Fibroblast of peridontal ligament (primary cell): Measurements from ENCODE around the gene D2HGDH.
"Not testable (repeated sequence)": the region's sequence is repeated elsewhere in the genome, so short reads cannot be mapped to it uniquely, and the experiment has no call there.

Experiments
- DNase-seq: peaks from one replicate; pipeline ENCODE4 v3.0.0-alpha.2; 2010; ENCODE audit errors: extremely low read depth

D2HGDH gene

DNA sequence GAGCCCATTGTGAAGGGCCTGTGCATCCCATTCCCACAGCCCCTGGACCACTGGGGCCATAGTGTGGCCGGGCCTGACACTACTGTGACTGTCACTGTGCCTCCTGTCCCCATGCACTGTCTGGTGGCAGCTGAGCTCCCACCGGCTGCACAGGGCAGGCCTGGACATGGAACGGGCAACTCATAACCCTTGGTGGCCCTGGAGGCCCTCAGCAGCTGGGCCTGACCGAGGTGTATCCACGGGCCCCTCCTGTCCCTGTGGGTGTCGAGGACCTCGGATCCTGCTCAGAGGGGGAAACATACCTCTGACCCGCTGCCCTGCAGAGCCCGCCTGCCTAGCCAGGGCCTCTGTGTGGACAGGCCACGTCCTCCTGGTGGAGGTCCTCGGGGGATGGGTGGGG lies 34.4 kb downstream of the D2HGDH start:
- DNase-seq = no peak

DNA sequence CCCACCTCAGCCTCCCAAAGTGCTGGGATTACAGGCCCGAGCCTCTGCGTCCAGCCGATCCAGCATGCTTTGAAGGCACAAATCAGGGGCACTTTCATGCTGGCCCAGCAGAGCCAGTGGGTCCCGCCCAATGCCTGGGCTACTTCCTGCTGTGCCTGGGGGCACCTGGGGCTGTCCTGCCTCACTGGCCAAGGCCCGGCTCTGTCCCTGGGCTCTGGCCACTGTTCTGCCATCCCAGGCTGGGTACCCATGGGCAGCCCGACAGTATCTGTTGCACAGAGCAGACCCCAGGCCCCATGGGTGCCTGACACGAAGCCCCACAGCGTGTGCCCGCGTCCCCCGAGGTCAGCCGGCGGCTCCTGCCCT lies 35.4 kb downstream of the D2HGDH start:
- no peak for DNase-seq

DNA sequence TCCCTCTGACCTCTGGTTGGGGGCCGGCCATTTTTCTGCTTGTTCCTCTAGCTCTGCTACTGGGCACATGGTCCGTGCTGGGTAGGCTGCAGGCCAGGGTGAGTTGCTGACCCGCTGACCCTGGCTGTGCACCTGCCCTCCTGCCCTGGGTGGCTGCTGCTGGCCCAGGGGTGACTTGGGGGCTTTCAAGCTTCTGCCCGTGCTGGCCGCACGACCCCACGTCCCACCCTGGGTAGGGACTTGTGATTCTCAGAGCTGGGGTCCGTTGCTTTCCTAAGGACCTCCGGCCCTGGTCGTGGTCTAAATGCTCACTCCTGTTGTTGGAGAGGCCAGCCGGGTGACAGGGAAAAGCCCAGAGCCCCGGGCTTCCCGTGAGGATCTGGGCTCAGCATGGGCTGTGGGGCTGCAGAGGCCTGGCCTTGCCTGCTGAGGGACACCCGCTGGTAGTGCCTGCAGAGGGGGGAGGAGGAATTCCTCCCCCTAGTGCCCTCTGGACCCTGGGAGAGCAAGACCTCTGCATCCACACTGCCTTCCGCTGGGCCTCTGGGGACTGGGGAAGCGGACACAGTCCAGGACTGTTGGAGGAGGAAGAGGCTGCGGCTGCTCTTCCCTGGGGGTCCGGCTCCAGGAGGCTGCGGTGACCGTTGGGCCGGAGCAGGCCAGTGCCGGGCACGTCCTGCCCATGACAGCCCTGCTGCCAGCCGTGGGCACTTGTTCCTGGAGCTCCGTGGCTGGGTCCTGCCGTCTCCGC lies 35.9 kb downstream of the D2HGDH start:
- no peak for DNase-seq

DNA sequence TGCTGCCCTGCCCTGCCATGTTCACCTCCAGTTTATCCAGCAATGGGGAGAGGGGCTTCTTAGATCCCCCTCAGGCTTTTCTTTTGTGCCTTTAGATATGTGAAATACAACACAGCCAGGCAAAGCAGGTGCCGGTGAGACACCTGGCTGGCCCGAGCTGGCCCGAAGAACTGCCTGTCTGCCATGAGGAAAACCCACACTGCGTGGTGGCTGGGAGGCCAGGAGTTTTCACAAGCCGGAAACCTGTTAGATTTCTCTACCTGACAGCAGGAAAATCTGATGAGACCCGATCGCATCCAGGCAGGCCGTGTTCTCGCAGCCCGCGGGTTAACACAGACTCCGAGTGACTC lies 36.5 kb downstream of the D2HGDH start:
- no peak for DNase-seq

DNA sequence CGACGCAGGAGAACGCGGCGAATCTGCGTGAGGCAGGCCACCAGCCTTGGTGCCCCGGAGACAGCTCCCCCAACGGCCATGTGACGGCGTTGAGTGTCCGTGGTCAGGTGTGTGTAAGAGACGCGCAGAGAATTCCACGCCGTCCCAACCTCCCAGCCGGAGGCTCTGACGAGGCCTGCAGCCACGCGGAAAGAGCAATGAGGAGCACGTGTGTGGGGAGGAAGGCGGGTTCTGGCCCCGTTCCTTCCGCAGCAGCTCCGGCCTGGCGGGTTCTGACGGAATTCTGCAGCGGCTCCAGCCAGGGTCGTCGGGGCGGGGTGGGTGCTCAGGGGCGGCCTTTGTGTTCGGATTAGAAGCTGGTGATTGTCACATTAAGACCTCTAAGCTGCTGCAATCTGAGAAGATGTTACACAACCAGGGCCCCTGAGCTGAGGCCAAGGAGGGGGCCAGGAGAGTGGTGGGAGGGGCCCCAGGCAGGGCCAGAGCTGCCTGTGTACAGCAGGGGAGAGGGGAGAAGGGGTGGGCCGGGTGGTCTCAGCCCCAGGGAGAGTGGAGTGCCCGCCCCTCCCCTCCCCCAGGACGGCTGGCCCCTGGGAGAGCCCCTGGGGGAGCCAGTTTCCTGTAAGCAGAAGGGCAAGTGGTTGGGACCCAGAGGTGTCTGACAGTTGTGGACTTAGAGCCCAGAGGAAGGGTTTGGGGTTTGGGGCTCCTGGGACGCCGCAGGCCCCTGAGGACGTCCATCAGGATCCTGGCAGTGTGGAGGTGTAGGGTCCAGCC lies 37.0 kb downstream of the D2HGDH start:
- peak; percentile 29 for DNase-seq

DNA sequence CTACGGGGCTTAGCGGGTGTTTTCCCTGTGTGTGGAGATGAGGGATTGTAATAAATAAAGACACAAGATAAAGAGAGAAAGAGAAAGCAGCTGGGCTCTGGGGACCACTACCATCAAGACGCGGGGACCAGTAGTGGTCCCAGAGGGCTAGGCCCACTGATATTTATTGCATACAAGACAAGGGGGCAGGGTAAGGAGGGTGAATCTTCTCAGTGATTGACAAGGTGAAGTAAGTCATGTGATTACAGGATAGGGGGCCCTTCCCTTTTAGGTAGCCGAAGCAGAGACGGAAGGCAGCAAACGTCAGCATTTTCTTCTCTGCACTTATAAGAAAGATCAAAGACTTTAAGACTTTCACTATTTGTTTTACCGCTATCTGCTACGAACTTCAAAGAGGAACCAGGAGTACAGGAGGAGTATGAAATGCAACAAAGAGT lies 37.7 kb downstream of the D2HGDH start:
- DNase-seq = no peak

DNA sequence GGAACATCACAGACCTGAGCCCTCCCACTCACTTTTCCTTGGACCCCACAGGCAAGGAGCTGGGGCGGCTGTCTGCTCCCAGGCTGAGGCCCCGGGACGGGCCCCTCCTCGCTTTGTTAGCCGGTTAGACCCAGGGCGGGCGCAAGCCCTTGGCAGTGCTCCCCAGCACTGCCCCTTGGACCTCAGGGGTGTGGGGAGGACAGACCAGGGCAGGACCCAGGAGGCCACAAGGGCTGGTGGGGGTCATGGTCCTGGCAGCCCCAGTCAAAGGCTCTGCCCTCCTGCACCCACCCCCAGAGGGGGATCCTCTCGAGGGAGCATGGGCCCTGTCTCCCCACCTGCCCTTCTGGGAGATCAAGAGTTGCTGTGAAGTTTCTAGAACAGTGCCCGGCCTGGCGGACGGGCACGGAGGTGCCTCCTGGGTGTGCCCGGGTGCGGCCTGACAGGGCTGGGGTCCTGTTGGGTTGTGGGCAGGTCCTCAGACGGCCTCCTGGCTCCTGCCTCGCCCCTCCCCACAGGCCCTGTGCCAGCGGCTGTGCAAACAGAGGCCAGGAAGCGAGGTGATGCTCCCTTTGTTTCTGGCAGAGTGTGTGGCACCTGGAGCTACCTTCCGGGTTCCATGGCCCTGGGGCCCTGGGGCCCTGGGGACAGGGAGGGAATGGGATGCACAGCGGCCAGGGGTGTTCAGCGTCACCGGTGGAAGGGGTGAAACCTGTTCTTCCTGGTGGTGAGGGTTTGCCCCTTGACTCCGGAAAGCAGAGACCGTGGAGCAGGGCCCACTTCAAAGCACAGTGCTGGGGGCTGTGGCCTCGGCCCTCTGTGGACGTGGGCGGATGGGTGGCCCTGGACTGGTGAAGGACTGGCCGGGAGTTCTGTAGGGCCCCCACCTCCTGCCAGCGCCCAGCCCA lies 39.3 kb downstream of the D2HGDH start:
- no peak for DNase-seq

DNA sequence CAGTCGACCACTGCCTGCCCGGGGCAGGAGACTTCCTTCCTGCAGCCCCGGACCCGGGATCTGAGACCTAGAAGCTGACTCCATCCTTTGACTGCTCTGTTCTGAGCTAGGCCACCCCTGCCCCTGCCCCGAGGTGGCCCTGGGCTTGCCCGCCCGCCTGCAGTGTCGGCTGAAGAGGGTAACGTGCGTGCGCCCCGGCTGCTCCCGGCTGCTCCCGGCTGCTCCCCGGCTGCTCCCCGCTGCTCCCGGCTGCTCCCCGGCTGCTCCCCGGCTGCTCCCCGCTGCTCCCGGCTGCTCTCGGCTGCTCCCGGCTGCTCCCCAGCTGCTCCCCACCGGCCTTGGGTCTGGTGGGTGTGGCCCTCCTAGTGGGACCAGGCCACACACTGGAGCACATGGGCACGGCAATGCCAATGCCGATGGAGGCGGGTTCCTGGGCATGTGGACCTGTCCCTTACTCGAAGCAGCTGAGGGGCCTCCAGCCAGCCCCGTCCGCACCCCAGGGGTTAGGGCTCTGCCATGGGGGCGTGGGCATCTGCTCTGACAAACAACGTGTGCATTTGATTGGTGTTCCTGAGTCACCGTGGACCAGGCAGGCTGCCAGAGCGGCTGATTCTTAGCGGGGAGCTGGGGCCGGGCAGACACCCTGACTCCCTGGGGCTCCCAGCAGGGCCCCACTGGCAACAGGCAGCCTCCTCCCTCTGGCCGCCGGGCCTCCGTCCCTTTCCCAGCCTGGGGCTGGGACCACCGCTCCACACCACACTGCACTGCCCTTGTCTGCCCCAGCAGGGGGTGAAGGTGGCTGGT lies 40.2 kb downstream of the D2HGDH start:
- peak; percentile 49 for DNase-seq

DNA sequence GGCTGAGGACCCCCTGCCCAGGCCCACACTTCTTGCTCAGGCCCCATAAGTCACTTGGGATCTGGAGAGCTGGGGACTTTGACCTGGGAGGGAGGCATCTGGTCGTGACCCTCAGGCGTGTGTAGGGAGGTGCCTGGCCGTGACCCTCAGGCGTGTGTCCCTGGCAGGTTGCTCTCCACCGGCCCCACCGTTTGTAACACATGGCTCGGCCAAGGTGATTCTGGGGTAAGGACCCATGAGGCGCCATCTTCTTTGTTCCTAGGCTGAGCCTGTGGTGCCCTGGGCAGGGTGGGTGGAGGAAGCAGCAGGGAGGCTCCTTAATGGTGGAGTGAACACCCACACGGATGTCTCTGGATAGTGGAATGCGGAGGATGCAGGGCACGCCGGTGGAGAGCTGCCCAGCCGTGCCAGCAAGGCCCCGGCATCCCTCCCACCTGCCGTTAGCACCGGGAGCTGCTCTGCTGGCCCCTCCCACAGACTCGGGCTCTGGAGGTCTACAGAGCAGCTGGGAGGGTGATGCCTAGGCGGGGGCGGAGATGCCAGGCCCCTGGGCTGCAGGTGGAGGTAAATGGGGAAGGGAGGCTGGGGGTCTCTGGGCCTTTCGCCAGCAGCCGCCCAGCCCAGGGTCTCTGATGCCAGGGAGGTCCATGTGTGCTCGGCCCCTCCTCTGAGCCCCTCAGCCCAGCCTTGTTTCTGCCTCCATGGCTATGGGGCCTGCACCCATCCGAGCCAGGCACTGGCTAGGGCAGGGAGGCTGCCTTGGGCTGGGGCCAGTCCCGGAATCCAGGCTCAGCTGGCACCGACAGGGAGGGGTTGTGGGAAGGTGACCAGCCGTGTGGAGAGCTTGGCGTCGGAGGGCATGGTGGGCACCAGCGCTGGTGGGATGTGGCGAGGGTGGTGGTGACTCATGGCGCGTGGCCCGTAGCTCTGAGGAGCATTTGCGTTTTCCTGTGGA lies 41.1 kb downstream of the D2HGDH start:
- no peak for DNase-seq

DNA sequence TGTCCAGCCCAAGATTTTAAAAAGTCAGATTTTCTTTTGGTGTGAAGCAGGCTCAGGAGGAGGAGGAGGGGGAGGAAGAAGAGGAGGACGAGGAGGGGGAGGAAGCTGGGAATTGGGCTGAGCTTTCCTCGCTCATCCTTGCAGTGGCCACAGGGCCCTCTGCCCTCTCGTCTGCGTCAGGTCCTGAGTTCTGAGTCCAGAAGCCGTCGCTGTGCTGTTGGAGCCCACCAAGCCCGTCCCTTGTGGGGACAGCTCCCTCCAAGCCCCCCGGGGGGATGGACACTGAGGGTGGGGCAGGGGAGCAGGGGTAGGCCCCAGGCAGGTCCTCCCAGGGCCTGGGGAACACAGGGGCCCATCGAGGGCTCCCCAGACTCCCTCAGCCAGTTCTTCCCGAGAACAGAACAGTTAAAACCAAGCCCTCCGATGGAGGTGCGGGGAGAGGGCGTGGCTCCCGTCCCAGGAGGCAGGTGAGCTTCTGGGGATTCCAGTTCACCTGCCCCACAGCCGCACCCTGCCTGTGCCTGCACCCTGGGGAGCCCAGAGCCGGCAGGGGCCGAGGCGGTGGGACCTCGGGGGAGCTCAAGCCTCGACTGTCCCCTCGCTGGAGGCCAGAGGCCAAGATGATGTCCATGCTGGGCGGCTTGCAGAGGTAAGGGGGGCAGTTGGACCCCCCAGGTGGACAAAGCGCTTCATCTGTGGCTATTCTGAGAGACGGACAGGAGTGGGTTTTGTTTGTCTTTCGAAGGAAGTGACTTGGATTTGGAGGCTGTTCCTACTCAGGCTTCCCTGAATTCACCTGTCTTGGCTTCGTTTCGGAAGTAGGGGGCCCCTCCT lies 42.1 kb downstream of the D2HGDH start, which contains the start of gene GAL3ST2:
Gene GAL3ST2 (plus strand): TSS at position 487 of the 834 bp plus-strand sequence. CDS start 134 bp downstream, at position 621.
- DNase-seq = no peak

DNA sequence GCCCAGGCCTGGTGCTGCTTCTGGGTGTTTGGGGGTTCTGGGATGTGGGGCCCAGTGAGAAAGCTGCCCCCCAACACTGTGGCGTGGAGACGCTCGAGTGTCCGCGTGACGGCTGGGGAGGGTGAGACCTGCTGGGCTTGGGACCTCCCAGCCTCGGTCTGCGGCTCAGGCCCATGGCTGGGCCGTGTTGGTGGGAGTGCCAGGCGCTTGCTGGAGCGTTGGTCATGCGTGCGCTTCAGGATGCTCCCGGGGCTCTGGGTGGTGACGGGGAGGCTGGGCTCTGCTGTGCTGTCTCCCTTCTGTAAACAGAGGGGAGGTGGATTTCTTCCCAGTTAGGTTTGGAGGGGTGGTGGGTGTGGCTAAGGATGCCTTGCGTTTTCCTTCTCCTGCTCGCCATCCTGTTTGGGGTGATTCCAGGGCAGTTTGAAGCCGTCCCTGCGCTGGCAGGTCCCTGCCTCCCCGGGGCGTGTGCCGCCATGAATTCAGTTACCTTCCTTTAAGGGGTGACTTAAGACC lies 42.8 kb downstream of the D2HGDH start:
- no peak for DNase-seq

DNA sequence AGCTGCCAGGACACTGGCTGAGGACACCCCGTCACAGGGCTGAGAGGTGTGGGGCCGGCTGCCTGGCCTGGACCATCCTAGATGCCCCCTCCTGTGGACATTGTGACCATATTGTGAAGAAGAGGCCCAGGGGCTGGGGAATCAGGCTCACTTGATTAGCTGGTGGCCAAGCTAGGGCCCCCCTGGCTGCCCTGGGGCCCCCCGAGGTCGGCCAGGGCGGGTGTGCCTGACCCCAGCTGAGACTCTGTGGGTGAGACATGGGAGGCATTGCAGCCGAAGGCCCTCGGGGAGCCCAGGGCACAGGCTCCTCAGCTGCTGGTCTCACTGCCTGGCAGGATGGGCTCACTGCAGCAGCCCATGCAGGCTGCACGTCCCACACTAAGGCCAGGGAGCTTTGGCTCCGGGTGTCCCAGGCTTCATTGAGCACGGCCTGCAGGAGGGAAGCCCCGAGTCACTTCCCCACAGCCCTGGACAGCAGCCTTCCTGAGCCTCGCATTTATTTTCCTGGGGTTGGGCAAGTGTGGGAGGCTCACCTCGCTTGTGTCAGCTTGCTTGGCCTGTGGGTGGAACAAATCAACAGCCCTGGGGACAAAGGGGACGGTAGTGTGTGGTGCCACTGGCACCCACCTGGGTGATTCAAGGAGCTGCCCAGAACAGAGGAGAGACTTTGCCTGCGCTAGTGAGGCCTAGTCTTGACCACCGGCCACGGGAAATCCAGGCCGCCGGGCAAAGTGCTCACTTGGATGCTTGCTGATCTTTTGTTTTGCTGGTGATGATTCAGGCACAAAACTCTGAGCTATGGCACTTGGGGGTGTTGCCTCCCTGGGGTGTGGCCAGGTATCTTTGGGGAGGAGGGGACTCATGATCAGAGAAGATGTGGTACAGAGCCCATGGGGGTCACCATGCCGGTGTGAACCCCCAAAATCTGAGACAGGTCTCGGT lies 43.5 kb downstream of the D2HGDH start:
- DNase-seq = no peak

DNA sequence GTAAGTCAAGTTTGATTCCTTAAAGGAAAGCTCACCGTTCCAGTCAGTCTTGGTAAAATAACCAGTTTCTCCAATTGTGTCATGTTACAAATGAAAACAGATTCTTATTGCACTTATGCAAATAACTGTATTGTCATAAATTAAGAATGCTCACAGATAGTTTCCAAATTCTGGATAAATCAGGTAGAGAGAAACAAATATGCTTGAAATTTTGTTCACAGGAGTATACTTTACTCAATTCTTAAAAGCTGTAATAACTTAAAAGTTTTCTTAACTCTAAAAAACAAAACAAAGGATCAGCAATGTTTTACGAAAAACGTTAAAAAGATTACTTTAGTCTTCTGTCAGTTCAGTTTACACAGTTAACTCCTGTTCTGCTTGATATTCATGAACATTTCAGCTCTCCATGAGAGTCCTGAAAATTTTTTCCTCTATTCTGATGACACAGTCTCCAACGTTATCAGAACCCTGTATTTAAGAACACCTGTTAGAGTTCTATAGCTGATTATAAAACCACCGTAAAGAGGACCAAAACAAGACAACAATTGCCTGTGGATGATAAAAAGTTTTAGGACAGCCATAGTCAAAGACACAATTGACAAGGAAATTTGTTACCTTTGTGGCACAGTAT lies 46.6 kb downstream of the D2HGDH start:
- no peak for DNase-seq

DNA sequence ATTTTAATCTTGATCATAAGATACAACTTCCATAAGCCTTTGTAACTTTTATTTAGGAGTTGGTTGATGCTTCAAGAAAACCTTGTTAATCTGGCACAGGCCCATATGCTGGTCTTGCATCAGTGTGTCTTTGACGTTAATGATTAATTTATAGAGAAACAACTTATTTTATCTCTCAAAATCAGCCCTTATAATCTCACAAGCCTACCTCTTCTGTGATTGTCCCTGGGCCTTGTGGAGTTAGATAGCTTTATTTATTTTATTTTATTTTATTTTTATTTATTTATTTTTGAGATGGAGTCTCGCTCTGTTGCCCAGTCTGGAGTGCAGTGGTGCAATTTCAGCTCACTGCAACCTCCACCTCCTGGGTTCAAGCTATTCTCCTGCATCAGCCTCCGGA lies 47.6 kb downstream of the D2HGDH start:
- DNase-seq = not testable (repeated sequence)

DNA sequence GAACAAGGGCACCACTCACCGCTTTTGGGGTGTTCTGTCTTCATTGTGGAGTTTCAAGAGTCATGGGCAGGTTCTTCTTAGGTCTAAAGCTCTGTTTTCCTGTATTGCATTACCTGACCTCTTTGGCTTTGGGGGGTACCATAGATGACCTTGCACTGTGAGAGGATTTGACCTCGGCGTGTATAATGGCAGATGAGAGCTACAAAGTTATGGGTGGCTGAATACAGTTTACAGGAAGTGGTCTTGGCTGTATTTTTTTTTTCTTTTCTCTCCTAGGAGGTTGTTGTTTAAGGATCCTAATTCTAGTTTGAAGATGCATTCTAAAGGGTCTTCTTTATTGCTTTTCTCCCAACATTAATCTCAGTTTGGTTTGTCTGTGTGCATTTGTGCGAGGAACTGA lies 53.7 kb downstream of the D2HGDH start:
- no peak for DNase-seq

DNA sequence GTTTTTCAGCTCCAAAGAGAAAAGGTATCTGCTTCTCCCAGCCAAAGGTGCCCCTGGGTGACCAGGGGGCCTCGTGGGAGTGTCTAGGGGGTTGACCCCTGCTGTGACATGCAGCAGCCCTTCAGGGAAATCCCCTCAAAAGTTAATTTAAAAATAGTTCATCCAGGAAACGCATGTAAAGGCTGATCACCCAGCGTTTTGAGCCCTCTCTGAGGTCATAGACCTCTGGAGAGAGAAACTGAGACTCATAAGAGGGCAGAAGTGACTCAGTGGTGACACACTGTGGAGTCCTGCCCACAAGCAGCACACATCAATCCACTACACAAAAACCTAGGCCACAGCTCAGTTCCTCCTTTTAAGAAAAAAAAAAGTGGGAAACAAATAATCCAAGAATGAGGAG lies 54.1 kb downstream of the D2HGDH start:
- no peak for DNase-seq

DNA sequence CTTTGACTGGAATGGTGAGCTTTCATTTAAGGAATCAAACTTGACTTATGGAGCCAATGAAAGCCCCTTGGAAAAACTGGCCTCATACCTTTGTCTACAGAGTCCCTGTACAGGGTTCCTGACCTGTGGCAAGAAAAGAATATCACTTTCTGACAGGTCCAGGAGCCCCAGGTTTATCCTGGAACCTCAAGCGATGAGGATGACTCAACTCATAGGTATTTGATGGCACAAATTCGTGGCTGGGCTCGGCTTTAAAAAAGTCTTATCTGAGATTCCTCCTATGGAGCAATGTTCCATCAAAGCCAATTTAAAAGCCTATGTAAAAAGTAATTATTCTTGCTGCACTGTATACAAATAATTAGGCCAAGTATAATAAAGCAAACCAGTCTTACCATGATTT lies 57.0 kb downstream of the D2HGDH start:
- DNase-seq = not testable (repeated sequence)
